TTC549 (cell line): ENCODE measurements around the gene ERVFRD-1.

Source experiments
- FAIRE-seq: peaks from 2 replicates; lab custom pipeline; 2012; peaks lifted over from hg19 to GRCh38; lab: Jason Lieb, UNC

ERVFRD-1 gene

GRCh38 chr6:11110921-11111768 lies at the start of gene ERVFRD-1:
TSS of gene ERVFRD-1 (minus strand) at chr6:11111725. CDS start at chr6:11105310, 6,415 bp downstream.
- no peak for FAIRE-seq

- FAIRE-seq, result peak; percentile 3
Observed at GRCh38 chr6:11160199-11160598, 48.7 kb upstream of the ERVFRD-1 start.

- no peak for FAIRE-seq
Observed at GRCh38 chr6:11155589-11155988, 44.1 kb upstream of the ERVFRD-1 start.

GRCh38 chr6:11153447-11153846 lies 41.9 kb upstream of the ERVFRD-1 start:
- FAIRE-seq, result no peak

- no peak for FAIRE-seq
Observed at GRCh38 chr6:11152581-11152980, 41.1 kb upstream of the ERVFRD-1 start.

GRCh38 chr6:11151488-11151887 lies 40.0 kb upstream of the ERVFRD-1 start:
- FAIRE-seq, result no peak

GRCh38 chr6:11149551-11149950 lies 38.0 kb upstream of the ERVFRD-1 start:
- no peak for FAIRE-seq

- no peak for FAIRE-seq
Observed at GRCh38 chr6:11146117-11146826, 34.7 kb upstream of the ERVFRD-1 start.

- FAIRE-seq, result peak; percentile 72
Observed at GRCh38 chr6:11144393-11144851, 32.9 kb upstream of the ERVFRD-1 start.

- no peak for FAIRE-seq
Observed at GRCh38 chr6:11143394-11144371, 32.2 kb upstream of the ERVFRD-1 start.

GRCh38 chr6:11142296-11143027 lies 30.9 kb upstream of the ERVFRD-1 start:
- FAIRE-seq, result no peak

GRCh38 chr6:11141295-11141694 lies 29.8 kb upstream of the ERVFRD-1 start:
- no peak for FAIRE-seq

GRCh38 chr6:11140056-11140455 lies 28.5 kb upstream of the ERVFRD-1 start:
- FAIRE-seq, result no peak

GRCh38 chr6:11139051-11139960 lies 27.8 kb upstream of the ERVFRD-1 start:
- no peak for FAIRE-seq

GRCh38 chr6:11136809-11137208 lies 25.3 kb upstream of the ERVFRD-1 start:
- no peak for FAIRE-seq

GRCh38 chr6:11133281-11133680 lies 21.8 kb upstream of the ERVFRD-1 start:
- no peak for FAIRE-seq

GRCh38 chr6:11132194-11132888 lies 20.8 kb upstream of the ERVFRD-1 start:
- FAIRE-seq, result no peak

GRCh38 chr6:11130605-11131004 lies 19.1 kb upstream of the ERVFRD-1 start:
- FAIRE-seq, result no peak

GRCh38 chr6:11129908-11130565 lies 18.5 kb upstream of the ERVFRD-1 start:
- no peak for FAIRE-seq
